ENCODE data around the gene ITGA5.

GRCh38 chr12:54425702-54426101 lies 6.6 kb upstream of the ITGA5 start:
- TF ChIP-seq POLR2A (IDR thresholded peaks at IDR 0.05) (no peak), CTCF (IDR thresholded peaks at IDR 0.05) (no peak)
